Esophagus squamous epithelium (tissue), 5 donors: ENCODE measurements around the gene DAP3. TPM values are rescaled to one million over a fixed set of nuclear protein-coding genes. Genes with fewer than 3 reads are reported as not detected.

Source experiments
- DNase-seq: peaks from one replicate; lab custom pipeline; 2025; lab: John Stamatoyannopoulos, UW
- H3K27ac ChIP-seq, 4 donors: fragments of 200-600 bp; sonication (generic); one replicate each; pipeline ENCODE4 v1.5.1; 2016 to 2019; ENCODE audit warnings: mild to moderate bottlenecking in 1 of 4
- H3K27me3 ChIP-seq, 4 donors: fragments of 200-600 bp; sonication (generic); 1 replicate in 3 of 4; 2 replicates in 1 of 4; pipeline versions ENCODE4 v1.5.1 to v1.6.0; 2017 to 2021; ENCODE audit warnings: antibody characterized with exemption in 1 of 4
- H3K36me3 ChIP-seq, 3 donors: fragments of 200-600 bp; sonication (generic); one replicate each; pipeline ENCODE4 v1.5.1; 2016 to 2019
- H3K4me1 ChIP-seq, 3 donors: fragments of 200-600 bp; sonication (generic); one replicate each; pipeline ENCODE4 v1.5.1; 2017 to 2019
- H3K4me3 ChIP-seq, 4 donors: fragments of 200-600 bp; sonication (generic); 1 replicate in 3 of 4; 2 replicates in 1 of 4; pipeline ENCODE4 v1.5.1; 2016 to 2019; ENCODE audit warnings: mild to moderate bottlenecking in 2 of 4, moderate library complexity in 1 of 4
- H3K9me3 ChIP-seq, 3 donors: fragments of 200-600 bp; sonication (generic); one replicate each; pipeline ENCODE4 v1.5.1; 2016 to 2019
- POLR2A ChIP-seq, 4 donors: fragments of 450-650 bp; IDR thresholded peaks; one replicate each; pipeline ENCODE4 v1.6.1; 2017; ENCODE audit warnings: antibody characterized with exemption in 4 of 4, mild to moderate bottlenecking in 4 of 4, moderate library complexity in 3 of 4
- WGBS, 2 donors: methylation state at CpG; one replicate each; pipeline ENCODE4 v1.1.5; 2018; 5-methylcytosine and 5-hydroxymethylcytosine counted together
- intact Hi-C: fragments of 100-400 bp; cut with DNase I; formaldehyde crosslinking; loops from one replicate; pipeline ENCODE4 v1.15.0; 2022
- total RNA-seq, 4 donors: library from RNA; depleted of rRNA; stranded (reverse); fragments of >200 nt; gene quantifications; one replicate each; pipeline ENCODE4 v1.1.0, GENCODE V29; 2016
- TF ChIP-seq, protein P1 (sequence below), 6 experiments: fragments of 450-650 bp in 4 of 6; fragments of 200-600 bp in 2 of 6; sonication (generic) in 2 of 6; IDR thresholded peaks; one replicate each; pipeline ENCODE4 v1.5.1; 2016 to 2019; ENCODE audit warnings: antibody characterized with exemption in 6 of 6, mild to moderate bottlenecking in 4 of 6, moderate library complexity in 4 of 6
- donor health status: DM: yes; HTN: yes; CAD: no.

DAP3 gene
- total RNA-seq, 4 donors from 2014 or later, result 59.9 to 144 (median 78.5) TPM

GRCh38 chr1:155688324-155689080, 389 bp upstream of the DAP3 start, which contains the start of gene YY1AP1:
Gene YY1AP1, minus strand, starts transcription at chr1:155688774. Its CDS starts 8,338 bp downstream, at chr1:155680436.
- peak within 1 kb of the TSS; percentile 95 to 99 (median 98) for H3K27ac ChIP-seq
- H3K9me3 ChIP-seq, result peaks cover 0 to 4% (median 0%) of the 10 kb centered on the region in 3 donors
- peak within 1 kb of the TSS; percentile 91 to 99 (median 93) for H3K4me3 ChIP-seq
- H3K4me1 ChIP-seq, result peaks cover 13 to 54% (median 34%) of the 10 kb centered on the region in 3 donors
- H3K27me3 ChIP-seq, result no peaks in the 10 kb centered on the region
- H3K36me3 ChIP-seq, result peaks cover 0 to 24% (median 0%) of the 10 kb centered on the region in 3 donors
- peak in 3 of 4 donors; percentile 23 to 83 (median 54) for TF ChIP-seq POLR2A (IDR thresholded peaks at IDR 0.05)
- TF ChIP-seq, protein P1, sequence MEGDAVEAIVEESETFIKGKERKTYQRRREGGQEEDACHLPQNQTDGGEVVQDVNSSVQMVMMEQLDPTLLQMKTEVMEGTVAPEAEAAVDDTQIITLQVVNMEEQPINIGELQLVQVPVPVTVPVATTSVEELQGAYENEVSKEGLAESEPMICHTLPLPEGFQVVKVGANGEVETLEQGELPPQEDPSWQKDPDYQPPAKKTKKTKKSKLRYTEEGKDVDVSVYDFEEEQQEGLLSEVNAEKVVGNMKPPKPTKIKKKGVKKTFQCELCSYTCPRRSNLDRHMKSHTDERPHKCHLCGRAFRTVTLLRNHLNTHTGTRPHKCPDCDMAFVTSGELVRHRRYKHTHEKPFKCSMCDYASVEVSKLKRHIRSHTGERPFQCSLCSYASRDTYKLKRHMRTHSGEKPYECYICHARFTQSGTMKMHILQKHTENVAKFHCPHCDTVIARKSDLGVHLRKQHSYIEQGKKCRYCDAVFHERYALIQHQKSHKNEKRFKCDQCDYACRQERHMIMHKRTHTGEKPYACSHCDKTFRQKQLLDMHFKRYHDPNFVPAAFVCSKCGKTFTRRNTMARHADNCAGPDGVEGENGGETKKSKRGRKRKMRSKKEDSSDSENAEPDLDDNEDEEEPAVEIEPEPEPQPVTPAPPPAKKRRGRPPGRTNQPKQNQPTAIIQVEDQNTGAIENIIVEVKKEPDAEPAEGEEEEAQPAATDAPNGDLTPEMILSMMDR (IDR thresholded peaks at IDR 0.05), result peak in 4 of 6 experiments; percentile 16 to 34 (median 34)
- 0% methylated on average over 16 to 43 of the region's 81 CpGs for WGBS, 2 donors
- DNase-seq, result peak; percentile 61
- intact Hi-C loops, result no loop called here

GRCh38 chr1:155691992-155692528, 3.2 kb downstream of the DAP3 start:
- Histone ChIP-seq H3K36me3 (peaks cover 0 to 24% (median 0%) of the 10 kb centered on the region in 3 donors), H3K27me3 (no peaks in the 10 kb centered on the region), H3K27ac (no peak overlapping the region), H3K4me3 (no peak overlapping the region), H3K4me1 (peaks cover 14 to 43% (median 15%) of the 10 kb centered on the region in 3 donors), H3K9me3 (peaks cover 0 to 4% (median 0%) of the 10 kb centered on the region in 3 donors)
- DNase-seq, result no peak
- intact Hi-C loops, result no loop called here
- no peak for TF ChIP-seq POLR2A (IDR thresholded peaks at IDR 0.05)
- TF ChIP-seq, protein P1 (IDR thresholded peaks at IDR 0.05), result no peak
- 94 to 97% methylated on average over 8 of the region's 8 CpGs for WGBS, 2 donors

- Histone ChIP-seq H3K27me3 (no peaks in the 10 kb centered on the region), H3K9me3 (peaks cover 0 to 4% (median 0%) of the 10 kb centered on the region in 3 donors), H3K4me1 (peaks cover 14 to 43% (median 15%) of the 10 kb centered on the region in 3 donors), H3K36me3 (peaks cover 0 to 24% (median 0%) of the 10 kb centered on the region in 3 donors), H3K27ac (peak overlapping the region in 1 of 4 donors; percentile 70), H3K4me3 (no peak overlapping the region)
- DNase-seq, result no peak
- intact Hi-C loops, result no loop called here
- TF ChIP-seq, protein P1 (IDR thresholded peaks at IDR 0.05), result no peak
- TF ChIP-seq POLR2A (IDR thresholded peaks at IDR 0.05), result no peak
- 83 to 93% methylated on average over 7 of the region's 7 CpGs for WGBS, 2 donors
These were observed 5.3 kb downstream of the DAP3 start for GRCh38 chr1:155694167-155694566.

DNA sequence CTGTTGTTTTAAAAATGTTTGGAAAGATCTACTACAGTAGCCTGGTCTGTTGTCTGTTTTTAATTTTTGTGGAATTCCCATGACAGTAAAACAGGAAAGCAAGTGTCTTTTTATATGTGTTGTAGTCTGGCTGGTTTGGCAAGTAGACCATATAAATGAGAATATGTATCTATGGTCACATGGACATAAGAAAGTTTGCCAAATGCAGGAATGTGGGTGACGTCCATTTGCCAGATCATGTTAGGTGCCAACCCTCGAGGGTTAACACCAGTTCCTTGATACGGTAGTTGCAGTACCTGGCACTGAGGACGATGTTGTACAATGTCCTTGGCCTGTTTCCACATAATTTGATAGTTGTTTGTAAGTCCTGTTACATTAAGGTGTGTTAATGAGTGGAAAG, 6.2 kb downstream of the DAP3 start:
- Histone ChIP-seq H3K4me1 (peaks cover 7 to 35% (median 9%) of the 10 kb centered on the region in 3 donors), H3K4me3 (no peak overlapping the region), H3K27me3 (no peaks in the 10 kb centered on the region), H3K9me3 (peaks cover 0 to 4% (median 0%) of the 10 kb centered on the region in 3 donors), H3K27ac (peak overlapping the region in 2 of 4 donors; percentile 44 to 70), H3K36me3 (peaks cover 0 to 24% (median 0%) of the 10 kb centered on the region in 3 donors)
- TF ChIP-seq, protein P1 (IDR thresholded peaks at IDR 0.05), result no peak
- TF ChIP-seq POLR2A (IDR thresholded peaks at IDR 0.05), result no peak
- intact Hi-C loops, result no loop called here
- DNase-seq, result no peak
- WGBS, 2 donors, result 12 to 41% methylated on average over 4 of the region's 4 CpGs

GRCh38 chr1:155695608-155696007, 6.7 kb downstream of the DAP3 start:
- intact Hi-C loops, result no loop called here
- peak overlapping the region in 2 of 4 donors; percentile 13 to 70 for H3K27ac ChIP-seq
- WGBS, 2 donors, result 88 to 89% methylated on average over 3 of the region's 3 CpGs
- no peaks in the 10 kb centered on the region for H3K27me3 ChIP-seq
- DNase-seq, result no peak
- H3K9me3 ChIP-seq, result peaks cover 0 to 4% (median 0%) of the 10 kb centered on the region in 3 donors
- peaks cover 6 to 30% (median 7%) of the 10 kb centered on the region in 3 donors for H3K4me1 ChIP-seq
- no peak overlapping the region for H3K4me3 ChIP-seq
- peaks cover 0 to 23% (median 0%) of the 10 kb centered on the region in 3 donors for H3K36me3 ChIP-seq
- TF ChIP-seq, protein P1 (IDR thresholded peaks at IDR 0.05), result no peak
- no peak for TF ChIP-seq POLR2A (IDR thresholded peaks at IDR 0.05)
